Mesenchymal stem cell (in vitro differentiated cells and primary cell): ENCODE data around the gene EXOC4.
A peak's percentile ranks its signal among the peaks of the same experiment; 100 is the strongest.

Experiments used
- DNase-seq: peaks from one replicate; pipeline ENCODE4 v3.0.0-alpha.2; 2013
- H2AFZ ChIP-seq: one replicate; pipeline ENCODE4 v1.6.1; 2013; ENCODE audit warnings: low read depth, mild to moderate bottlenecking, control low read depth, inconsistent platforms, low read length, moderate library complexity
- H2AK5ac ChIP-seq: 2 replicates; pipeline ENCODE4 v1.6.1; 2013; ENCODE audit warnings: low read length, moderate library complexity, mild to moderate bottlenecking, inconsistent platforms; ENCODE audit not compliant: severe bottlenecking
- H2BK120ac ChIP-seq: one replicate; pipeline ENCODE4 v1.6.1; 2013; ENCODE audit warnings: low read depth, mild to moderate bottlenecking, inconsistent platforms, low read length, moderate library complexity
- H2BK12ac ChIP-seq, 2 experiments: one replicate each; pipeline ENCODE4 v1.6.1; 2013; ENCODE audit warnings: inconsistent platforms in 2 of 2, low read length in 2 of 2, mild to moderate bottlenecking in 2 of 2, moderate library complexity in 2 of 2, control low read depth in 1 of 2
- H2BK15ac ChIP-seq: one replicate; pipeline ENCODE4 v1.6.1; 2013; ENCODE audit warnings: mild to moderate bottlenecking, low read depth, inconsistent platforms; ENCODE audit not compliant: poor library complexity, severe bottlenecking
- H2BK5ac ChIP-seq: 2 replicates; pipeline ENCODE4 v1.6.1; 2013; ENCODE audit warnings: low read depth, mild to moderate bottlenecking, low read length, control low read depth, inconsistent platforms; ENCODE audit not compliant: poor library complexity, severe bottlenecking
- H3K14ac ChIP-seq, 2 experiments: one replicate each; pipeline ENCODE4 v1.6.1; 2013; ENCODE audit warnings: inconsistent platforms in 2 of 2, low read length in 2 of 2, control low read depth in 1 of 2, mild to moderate bottlenecking in 1 of 2, moderate library complexity in 1 of 2
- H3K18ac ChIP-seq, 2 experiments: one replicate each; pipeline ENCODE4 v1.6.1; 2013; ENCODE audit warnings: inconsistent platforms in 2 of 2, low read length in 2 of 2, control low read depth in 1 of 2, low read depth in 1 of 2, mild to moderate bottlenecking in 1 of 2
- H3K23ac ChIP-seq, 2 experiments: one replicate each; pipeline ENCODE4 v1.6.1; 2013; ENCODE audit warnings: inconsistent platforms in 2 of 2, low read length in 2 of 2, mild to moderate bottlenecking in 2 of 2, moderate library complexity in 2 of 2, control low read depth in 1 of 2
- H3K27ac ChIP-seq: 2 replicates; pipeline ENCODE4 v1.5.1; 2013; ENCODE audit warnings: mild to moderate bottlenecking, moderate library complexity, low read length, control low read depth, inconsistent platforms; ENCODE audit not compliant: poor library complexity, severe bottlenecking
- H3K27me3 ChIP-seq, 2 experiments: 2 replicates each; pipeline versions ENCODE4 v1.6.1 to v1.7.0; 2013; ENCODE audit warnings: low read length in 2 of 2, mild to moderate bottlenecking in 2 of 2, moderate library complexity in 2 of 2, control low read depth in 1 of 2, inconsistent platforms in 1 of 2; ENCODE audit not compliant: control insufficient read depth in 1 of 2, insufficient read depth in 1 of 2
- H3K36me3 ChIP-seq, 2 experiments: 2 replicates each; pipeline versions ENCODE4 v1.6.1 to v1.7.0; 2013; ENCODE audit warnings: low read length in 2 of 2, control low read depth in 1 of 2, inconsistent platforms in 1 of 2, low read depth in 1 of 2, mild to moderate bottlenecking in 1 of 2; ENCODE audit not compliant: insufficient read depth in 2 of 2, control insufficient read depth in 1 of 2
- H3K4ac ChIP-seq, 2 experiments: one replicate each; pipeline ENCODE4 v1.6.1; 2013; ENCODE audit warnings: inconsistent platforms in 2 of 2, low read length in 2 of 2, mild to moderate bottlenecking in 2 of 2, moderate library complexity in 2 of 2, control low read depth in 1 of 2, low read depth in 1 of 2
- H3K4me1 ChIP-seq: 2 replicates; pipeline ENCODE4 v1.6.1; 2013; ENCODE audit warnings: low read depth, low read length, control low read depth; ENCODE audit not compliant: control insufficient read depth, insufficient read depth
- H3K4me2 ChIP-seq: 2 replicates; pipeline ENCODE4 v1.6.1; 2013; ENCODE audit warnings: low read length, mild to moderate bottlenecking, inconsistent platforms; ENCODE audit not compliant: poor library complexity, severe bottlenecking
- H3K4me3 ChIP-seq, 2 experiments: 2 replicates each; pipeline versions ENCODE4 v1.5.1 to v1.7.0; 2013; ENCODE audit warnings: low read length in 2 of 2, mild to moderate bottlenecking in 2 of 2, control low read depth in 1 of 2, low read depth in 1 of 2; ENCODE audit not compliant: insufficient read depth in 1 of 2
- H3K79me1 ChIP-seq: replicated peaks from 2 replicates; pipeline ENCODE4 v1.6.1; 2013; ENCODE audit warnings: mild to moderate bottlenecking, control low read depth, low read length, inconsistent platforms; ENCODE audit not compliant: poor library complexity, severe bottlenecking
- H3K9ac ChIP-seq: 2 replicates; pipeline ENCODE4 v1.7.0; 2013; ENCODE audit warnings: mild to moderate bottlenecking, low read length, moderate library complexity
- H3K9me3 ChIP-seq: 2 replicates; pipeline ENCODE4 v1.7.0; 2013; ENCODE audit warnings: mild to moderate bottlenecking, low read length; ENCODE audit not compliant: control insufficient read depth
- H4K8ac ChIP-seq: one replicate; pipeline ENCODE4 v1.6.1; 2013; ENCODE audit warnings: inconsistent platforms, mild to moderate bottlenecking, low read length, moderate library complexity
- H4K91ac ChIP-seq: one replicate; pipeline ENCODE4 v1.6.1; 2013; ENCODE audit warnings: mild to moderate bottlenecking, low read length, inconsistent platforms
- WGBS: methylation state at CpG from one replicate; pipeline ENCODE4 v1.1.7; 2013; ENCODE audit warnings: mixed read lengths; 5-methylcytosine and 5-hydroxymethylcytosine counted together

The EXOC4 gene

GRCh38 chr7:133358708-133359107 is 105.8 kb downstream of the EXOC4 start:
- H2AFZ ChIP-seq: no peak overlapping the region
- no peak overlapping the region for H2BK15ac ChIP-seq
- no peak overlapping the region for H2BK120ac ChIP-seq
- no peak overlapping the region for H3K4me3 ChIP-seq
- no peak overlapping the region for H4K91ac ChIP-seq
- H3K18ac ChIP-seq: no peak overlapping the region
- H3K9me3 ChIP-seq: peaks cover 1% of the 10 kb centered on the region
- peaks cover 5 to 9% of the 10 kb centered on the region in 2 experiments for H3K36me3 ChIP-seq
- H2BK5ac ChIP-seq: no peak overlapping the region
- H3K27ac ChIP-seq: no peak overlapping the region
- H3K4me1 ChIP-seq: no peaks in the 10 kb centered on the region
- H2BK12ac ChIP-seq: no peak overlapping the region
- no peak overlapping the region for H3K14ac ChIP-seq
- H3K4ac ChIP-seq: no peak overlapping the region
- H3K27me3 ChIP-seq: no peaks in the 10 kb centered on the region
- peak; percentile 57 for DNase-seq
- WGBS: 30% methylated on average over 2 of the region's 3 CpGs
- H3K23ac ChIP-seq: no peak overlapping the region
- H3K4me2 ChIP-seq: no peak overlapping the region
- H3K79me1 ChIP-seq: peaks cover 16% of the 10 kb centered on the region
- H4K8ac ChIP-seq: no peak overlapping the region
- peak overlapping the region; percentile 76 for H3K9ac ChIP-seq
- no peak overlapping the region for H2AK5ac ChIP-seq

DNA sequence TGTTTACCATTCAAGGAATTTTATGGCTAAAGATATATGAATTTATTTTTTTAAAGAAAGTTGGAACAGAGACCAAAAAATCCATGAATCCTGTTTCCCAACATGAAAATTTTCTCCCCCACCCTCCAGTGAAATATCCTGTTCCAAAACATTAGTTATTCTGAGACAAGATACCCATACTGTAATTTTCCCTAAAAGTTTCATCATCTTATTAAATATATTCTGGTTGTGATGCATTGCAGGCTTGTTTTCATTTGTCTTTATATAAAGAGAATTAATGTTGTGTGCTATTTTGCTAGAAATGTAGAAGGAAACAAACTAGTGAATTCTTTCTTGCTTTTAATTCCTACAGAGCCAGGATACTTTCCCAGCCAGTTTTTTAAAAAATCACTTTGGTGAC is 106.6 kb downstream of the EXOC4 start:
- H3K18ac ChIP-seq: no peak overlapping the region

DNA sequence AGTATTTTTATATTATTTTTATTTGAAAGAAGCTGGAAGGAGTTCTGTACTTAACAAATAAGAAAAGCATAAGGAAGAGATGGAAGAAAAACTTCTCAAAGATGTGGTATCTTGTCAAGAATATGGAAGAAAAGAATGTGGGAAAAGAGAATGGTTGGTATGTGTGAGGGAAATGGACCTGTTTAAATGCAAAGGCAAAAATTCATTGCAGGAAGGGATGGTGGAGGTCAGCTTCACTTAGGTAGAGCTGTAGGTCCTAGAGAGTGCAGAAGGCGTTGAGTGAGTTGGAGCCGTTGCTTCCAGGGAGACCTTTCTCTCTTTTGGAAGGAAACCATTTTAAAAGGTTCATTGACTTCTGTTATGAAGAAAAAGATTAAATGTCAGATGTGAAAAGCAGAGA is 107.3 kb downstream of the EXOC4 start:
- WGBS: 99% methylated on average over 2 of the region's 2 CpGs
- H3K9ac ChIP-seq: no peak overlapping the region

More for the DNA sequence above, 106.6 kb downstream of the EXOC4 start:
- Histone ChIP-seq H2BK120ac (no peak overlapping the region), H2AFZ (no peak overlapping the region), H3K4me1 (no peaks in the 10 kb centered on the region), H3K36me3 (peaks cover 5 to 9% of the 10 kb centered on the region in 2 experiments), H3K14ac (no peak overlapping the region), H2BK15ac (no peak overlapping the region), H3K79me1 (peaks cover 16% of the 10 kb centered on the region), H2AK5ac (no peak overlapping the region), H3K9ac (peak overlapping the region; percentile 76), H3K23ac (no peak overlapping the region), H3K4ac (no peak overlapping the region), H3K27ac (no peak overlapping the region), H3K4me2 (no peak overlapping the region), H4K91ac (no peak overlapping the region), H2BK12ac (no peak overlapping the region), H3K4me3 (no peak overlapping the region), H3K9me3 (no peaks in the 10 kb centered on the region), H4K8ac (no peak overlapping the region), H2BK5ac (no peak overlapping the region), H3K27me3 (no peaks in the 10 kb centered on the region)
- no peak for DNase-seq

GRCh38 chr7:133361806-133362205 is 108.9 kb downstream of the EXOC4 start:
- Histone ChIP-seq H3K27ac (no peak overlapping the region), H3K79me1 (peaks cover 9% of the 10 kb centered on the region), H3K23ac (no peak overlapping the region)

More for the DNA sequence above, 107.3 kb downstream of the EXOC4 start:
- no peak overlapping the region for H4K91ac ChIP-seq
- no peak overlapping the region for H3K18ac ChIP-seq
- no peaks in the 10 kb centered on the region for H3K9me3 ChIP-seq
- no peak overlapping the region for H3K23ac ChIP-seq
- no peak overlapping the region for H3K27ac ChIP-seq
- H3K14ac ChIP-seq: no peak overlapping the region
- H2AK5ac ChIP-seq: no peak overlapping the region
- H3K36me3 ChIP-seq: peaks cover 5 to 9% of the 10 kb centered on the region in 2 experiments
- H3K4me3 ChIP-seq: no peak overlapping the region
- no peak overlapping the region for H2BK5ac ChIP-seq
- H2AFZ ChIP-seq: no peak overlapping the region
- no peak overlapping the region for H4K8ac ChIP-seq
- no peaks in the 10 kb centered on the region for H3K4me1 ChIP-seq
- peaks cover 13% of the 10 kb centered on the region for H3K79me1 ChIP-seq
- no peak overlapping the region for H3K4me2 ChIP-seq
- H2BK15ac ChIP-seq: no peak overlapping the region
- no peak overlapping the region for H2BK120ac ChIP-seq
- H2BK12ac ChIP-seq: no peak overlapping the region
- H3K27me3 ChIP-seq: no peaks in the 10 kb centered on the region
- H3K4ac ChIP-seq: no peak overlapping the region
- DNase-seq: no peak

More at GRCh38 chr7:133361806-133362205, 108.9 kb downstream of the EXOC4 start:
- no peak overlapping the region for H3K18ac ChIP-seq
- H4K91ac ChIP-seq: no peak overlapping the region
- H3K36me3 ChIP-seq: peaks cover 0 to 5% of the 10 kb centered on the region in 2 experiments
- no peak overlapping the region for H3K4me2 ChIP-seq
- no peak overlapping the region for H3K9ac ChIP-seq
- no peaks in the 10 kb centered on the region for H3K9me3 ChIP-seq
- H3K4me1 ChIP-seq: no peaks in the 10 kb centered on the region
- no peak overlapping the region for H2AFZ ChIP-seq
- no peak overlapping the region for H3K4me3 ChIP-seq
- H2BK5ac ChIP-seq: no peak overlapping the region
- DNase-seq: no peak
- H3K4ac ChIP-seq: no peak overlapping the region
- no peak overlapping the region for H3K14ac ChIP-seq
- no peak overlapping the region for H2BK120ac ChIP-seq
- no peak overlapping the region for H4K8ac ChIP-seq
- H3K27me3 ChIP-seq: no peaks in the 10 kb centered on the region
- H2AK5ac ChIP-seq: no peak overlapping the region
- no peak overlapping the region for H2BK12ac ChIP-seq
- no peak overlapping the region for H2BK15ac ChIP-seq
